Right atrium auricular region (tissue), 2 donors: ENCODE results near the gene DMRT2. TPM values are rescaled to one million over a fixed set of nuclear protein-coding genes. Genes with fewer than 3 reads are reported as not detected.

Experiments
- DNase-seq: peaks from one replicate; pipeline ENCODE4 v3.0.0-alpha.2; 2019; ENCODE audit warnings: low spot score
- H3K27ac ChIP-seq, 2 donors: fragments of 200-600 bp; sonication (generic); 1 replicate in 1 of 2; 2 replicates in 1 of 2; pipeline ENCODE4 v1.5.1; 2016 to 2019
- H3K27me3 ChIP-seq, 2 donors: fragments of 200-600 bp; sonication (generic); one replicate each; pipeline versions ENCODE4 v1.5.1 to v1.6.0; 2017 to 2019
- H3K36me3 ChIP-seq: fragments of 200-600 bp; sonication (generic); one replicate; pipeline ENCODE4 v1.5.1; 2016
- H3K4me1 ChIP-seq, 2 donors: fragments of 200-600 bp; sonication (generic); one replicate each; pipeline versions ENCODE4 v1.5.1 to v1.6.0; 2017 to 2019
- H3K4me3 ChIP-seq, 2 donors: fragments of 200-600 bp; sonication (generic); 1 replicate in 1 of 2; 2 replicates in 1 of 2; pipeline ENCODE4 v1.5.1; 2017 to 2019; ENCODE audit warnings: mild to moderate bottlenecking in 1 of 2, moderate library complexity in 1 of 2
- H3K9me3 ChIP-seq, 2 donors: fragments of 200-600 bp; sonication (generic); one replicate each; pipeline ENCODE4 v1.5.1; 2019
- total RNA-seq, 2 donors: library from RNA; depleted of rRNA; stranded (reverse); fragments of >200 nt; gene quantifications; one replicate each; pipeline ENCODE4 v1.1.0, GENCODE V29; 2016
- TF ChIP-seq, protein P1 (sequence below), 2 donors: fragments of 200-600 bp; sonication (generic); IDR thresholded peaks; one replicate each; pipeline ENCODE4 v1.5.1; 2019; ENCODE audit warnings: antibody characterized with exemption in 2 of 2

The DMRT2 gene
- total RNA-seq, 2 donors from 2014 or later = not detected

DNA sequence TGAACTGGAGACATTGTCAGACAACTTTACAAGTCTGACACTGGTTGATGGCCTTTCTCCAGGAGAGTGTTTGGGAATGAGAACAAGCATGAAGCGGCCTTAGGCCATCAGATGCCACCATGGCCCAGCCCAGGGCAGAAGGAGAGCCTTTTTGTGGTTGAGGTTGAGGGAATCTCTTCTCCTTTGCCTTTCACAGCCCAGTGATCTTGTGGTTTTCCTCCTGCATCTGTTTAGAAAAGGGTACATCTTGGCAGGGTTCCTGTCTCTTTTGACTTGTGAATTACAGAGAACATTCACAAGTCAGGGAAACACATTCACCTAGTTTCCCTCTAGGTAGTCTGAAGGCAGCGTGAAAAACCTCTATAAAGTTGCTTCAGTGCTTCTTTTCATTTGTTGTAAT lies 27.5 kb downstream of the DMRT2 start:
- Histone ChIP-seq H3K9me3 (no peaks in the 10 kb centered on the region), H3K36me3 (no peaks in the 10 kb centered on the region), H3K27me3 (no peaks in the 10 kb centered on the region), H3K27ac (no peak overlapping the region), H3K4me1 (no peaks in the 10 kb centered on the region), H3K4me3 (no peak overlapping the region)
- TF ChIP-seq, protein P1, sequence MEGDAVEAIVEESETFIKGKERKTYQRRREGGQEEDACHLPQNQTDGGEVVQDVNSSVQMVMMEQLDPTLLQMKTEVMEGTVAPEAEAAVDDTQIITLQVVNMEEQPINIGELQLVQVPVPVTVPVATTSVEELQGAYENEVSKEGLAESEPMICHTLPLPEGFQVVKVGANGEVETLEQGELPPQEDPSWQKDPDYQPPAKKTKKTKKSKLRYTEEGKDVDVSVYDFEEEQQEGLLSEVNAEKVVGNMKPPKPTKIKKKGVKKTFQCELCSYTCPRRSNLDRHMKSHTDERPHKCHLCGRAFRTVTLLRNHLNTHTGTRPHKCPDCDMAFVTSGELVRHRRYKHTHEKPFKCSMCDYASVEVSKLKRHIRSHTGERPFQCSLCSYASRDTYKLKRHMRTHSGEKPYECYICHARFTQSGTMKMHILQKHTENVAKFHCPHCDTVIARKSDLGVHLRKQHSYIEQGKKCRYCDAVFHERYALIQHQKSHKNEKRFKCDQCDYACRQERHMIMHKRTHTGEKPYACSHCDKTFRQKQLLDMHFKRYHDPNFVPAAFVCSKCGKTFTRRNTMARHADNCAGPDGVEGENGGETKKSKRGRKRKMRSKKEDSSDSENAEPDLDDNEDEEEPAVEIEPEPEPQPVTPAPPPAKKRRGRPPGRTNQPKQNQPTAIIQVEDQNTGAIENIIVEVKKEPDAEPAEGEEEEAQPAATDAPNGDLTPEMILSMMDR (IDR thresholded peaks at IDR 0.05) = no peak
- DNase-seq = no peak

DNA sequence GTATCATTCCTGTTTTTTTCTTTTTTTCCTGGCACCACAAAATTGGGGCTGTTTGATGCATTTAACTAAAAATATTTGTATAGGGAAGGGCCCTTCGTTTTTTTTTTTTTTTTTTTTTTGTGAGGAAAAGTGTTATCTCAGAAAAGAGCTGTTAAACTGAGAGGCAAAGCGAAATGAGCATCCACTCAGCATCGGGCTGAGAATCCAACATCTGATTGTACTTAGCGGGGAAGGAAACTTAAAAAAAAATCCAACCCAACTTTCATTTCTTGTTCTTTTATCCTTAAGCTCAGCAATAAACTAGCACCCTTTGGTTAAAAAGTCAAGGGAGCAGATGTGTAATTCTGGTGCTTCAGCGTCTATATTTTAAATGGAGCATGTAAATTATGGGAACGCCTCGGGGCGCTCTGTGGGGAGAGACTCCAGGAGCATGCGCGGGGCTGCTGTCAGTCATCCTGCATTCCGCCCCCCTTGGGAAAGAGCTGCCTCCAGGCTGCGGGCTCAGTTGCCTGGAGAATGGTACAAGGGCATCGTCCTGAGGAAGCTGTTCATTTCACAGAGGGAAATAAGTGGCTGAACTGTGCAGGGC lies 33.3 kb downstream of the DMRT2 start:
- Histone ChIP-seq H3K4me3 (peak overlapping the region in 1 of 2 donors; percentile 33), H3K27ac (no peak overlapping the region), H3K4me1 (no peaks in the 10 kb centered on the region), H3K9me3 (no peaks in the 10 kb centered on the region), H3K27me3 (no peaks in the 10 kb centered on the region), H3K36me3 (no peaks in the 10 kb centered on the region)
- DNase-seq = no peak
- TF ChIP-seq, protein P1 (IDR thresholded peaks at IDR 0.05) = no peak

DNA sequence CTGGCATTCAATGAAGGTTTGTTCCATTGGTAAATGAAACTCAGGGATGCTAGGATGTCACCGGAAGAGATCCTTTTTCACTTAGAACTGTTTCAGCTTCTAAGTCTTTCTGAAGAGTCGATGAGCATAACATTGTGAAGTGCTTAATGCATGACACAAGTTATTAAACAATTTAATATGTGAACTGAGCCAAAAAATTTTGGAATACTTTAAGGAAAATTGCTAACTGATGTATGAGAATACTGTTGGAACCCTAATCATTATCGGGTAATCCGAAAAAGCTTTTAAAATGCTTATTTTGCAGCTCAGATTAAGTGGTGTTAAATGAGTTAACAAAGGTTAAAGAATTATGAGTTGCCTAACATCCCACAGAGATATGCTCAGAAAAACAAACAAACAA lies 34.9 kb downstream of the DMRT2 start:
- H3K36me3 ChIP-seq = no peaks in the 10 kb centered on the region
- no peaks in the 10 kb centered on the region for H3K9me3 ChIP-seq
- H3K4me3 ChIP-seq = no peak overlapping the region
- H3K27me3 ChIP-seq = no peaks in the 10 kb centered on the region
- H3K27ac ChIP-seq = no peak overlapping the region
- TF ChIP-seq, protein P1 (IDR thresholded peaks at IDR 0.05) = no peak
- H3K4me1 ChIP-seq = no peaks in the 10 kb centered on the region
- no peak for DNase-seq

DNA sequence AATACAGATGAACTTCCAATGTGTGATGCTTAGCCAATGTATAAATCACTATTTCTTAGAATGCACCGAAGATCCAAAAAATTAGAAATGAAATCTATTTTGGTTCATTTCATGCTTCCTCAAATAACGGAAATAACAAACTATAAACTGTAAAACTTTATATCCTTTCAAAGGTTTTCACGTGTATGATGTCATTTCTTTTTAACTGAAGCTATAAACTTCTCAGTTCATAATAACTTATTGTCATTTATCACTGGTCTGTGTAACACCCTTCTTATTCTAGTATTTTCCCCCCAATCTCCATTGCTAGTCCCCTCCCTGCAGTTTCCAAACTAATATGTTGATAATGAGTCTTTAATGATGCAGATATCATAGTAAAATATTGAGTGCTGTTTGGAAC lies 36.4 kb downstream of the DMRT2 start:
- TF ChIP-seq, protein P1 (IDR thresholded peaks at IDR 0.05) = no peak

DNA sequence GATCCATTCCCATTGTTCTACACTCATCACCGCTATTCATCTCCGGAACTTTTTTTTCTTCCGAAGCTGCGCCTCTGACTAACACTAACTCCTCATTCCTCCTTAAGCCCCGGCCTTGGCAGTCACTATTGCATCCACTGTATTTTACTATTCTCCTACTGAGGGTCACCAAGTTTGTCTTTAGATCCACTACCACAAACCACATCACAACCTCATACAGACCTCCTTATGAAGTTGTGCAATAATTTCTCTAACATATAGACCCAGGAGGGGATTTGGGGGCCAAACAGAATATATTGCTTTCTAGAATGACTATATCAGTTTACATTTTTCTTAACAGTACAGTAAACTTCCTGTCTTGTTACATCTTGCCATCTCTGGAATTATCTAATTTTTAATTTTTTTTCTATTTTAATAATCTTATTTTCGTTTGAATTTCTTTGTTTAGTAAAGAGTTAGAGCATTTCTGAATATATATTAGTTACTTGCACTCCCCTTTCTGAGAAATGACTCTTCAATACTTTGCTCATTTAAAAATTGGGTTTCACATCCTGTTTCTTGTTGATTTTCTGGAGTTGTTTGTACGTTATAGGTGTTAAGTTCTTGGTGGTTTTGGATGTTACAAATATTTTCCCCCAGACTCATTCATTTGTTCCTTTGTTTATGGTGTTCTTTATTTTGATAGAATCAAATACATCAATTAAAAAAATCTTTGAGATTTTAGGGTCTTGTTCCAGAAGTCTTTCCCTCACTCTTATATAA lies 37.1 kb downstream of the DMRT2 start:
- H3K4me1 ChIP-seq = no peaks in the 10 kb centered on the region
- no peak overlapping the region for H3K4me3 ChIP-seq
- TF ChIP-seq, protein P1 (IDR thresholded peaks at IDR 0.05) = no peak
- H3K9me3 ChIP-seq = no peaks in the 10 kb centered on the region
- no peak overlapping the region for H3K27ac ChIP-seq
- H3K27me3 ChIP-seq = no peaks in the 10 kb centered on the region
- H3K36me3 ChIP-seq = no peaks in the 10 kb centered on the region
- no peak for DNase-seq

More for the DNA sequence above, 36.4 kb downstream of the DMRT2 start:
- Histone ChIP-seq H3K27me3 (no peaks in the 10 kb centered on the region), H3K4me3 (no peak overlapping the region), H3K9me3 (no peaks in the 10 kb centered on the region), H3K36me3 (no peaks in the 10 kb centered on the region), H3K4me1 (no peaks in the 10 kb centered on the region), H3K27ac (no peak overlapping the region)
- no peak for DNase-seq
